GM18870 (cell line): ENCODE measurements around the gene CAV1.
"Not testable (repeated sequence)": the region's sequence is repeated elsewhere in the genome, so short reads cannot be mapped to it uniquely, and the experiment has no call there.

Experiments used
- ATAC-seq: cut with Tn5 transposase; IDR thresholded peaks from one replicate; pipeline ENCODE4 v1.9.1; 2021; ENCODE audit warnings: moderate library complexity; ENCODE audit not compliant: unreplicated experiment

CAV1 gene

GRCh38 chr7:116524609-116525297 is at the start of gene CAV1:
Gene CAV1 (plus strand): TSS chr7:116525036. CDS start chr7:116525063, 27 bp downstream.
- no peak for ATAC-seq

GRCh38 chr7:116477625-116478024 is 47.2 kb upstream of the CAV1 start:
- no peak for ATAC-seq

- no peak for ATAC-seq
These were observed 46.0 kb upstream of the CAV1 start for GRCh38 chr7:116478834-116479233.

- ATAC-seq, result no peak
These were observed 41.4 kb upstream of the CAV1 start for GRCh38 chr7:116483271-116483942.

- not testable (repeated sequence) for ATAC-seq
These were observed 40.4 kb upstream of the CAV1 start for GRCh38 chr7:116484389-116484788.

GRCh38 chr7:116487907-116488521 is 36.8 kb upstream of the CAV1 start:
- no peak for ATAC-seq

GRCh38 chr7:116490351-116490750 is 34.5 kb upstream of the CAV1 start:
- ATAC-seq, result no peak

GRCh38 chr7:116491887-116492653 is 32.8 kb upstream of the CAV1 start:
- ATAC-seq, result no peak

- ATAC-seq, result no peak
These were observed 32.2 kb upstream of the CAV1 start for GRCh38 chr7:116492654-116493109.

GRCh38 chr7:116493449-116493848 is 31.4 kb upstream of the CAV1 start:
- no peak for ATAC-seq

- ATAC-seq, result no peak
These were observed 30.4 kb upstream of the CAV1 start for GRCh38 chr7:116494472-116494871.

GRCh38 chr7:116495736-116496135 is 29.1 kb upstream of the CAV1 start:
- no peak for ATAC-seq

GRCh38 chr7:116496653-116497052 is 28.2 kb upstream of the CAV1 start:
- no peak for ATAC-seq

- no peak for ATAC-seq
These were observed 27.1 kb upstream of the CAV1 start for GRCh38 chr7:116497708-116498107.

- ATAC-seq, result no peak
These were observed 25.4 kb upstream of the CAV1 start, which contains the start of gene CAV2 for GRCh38 chr7:116499168-116500077. Gene CAV2 (plus strand): TSS chr7:116499738. CDS start chr7:116499782, 44 bp downstream.

- ATAC-seq, result peak; percentile 72
These were observed 24.6 kb upstream of the CAV1 start for GRCh38 chr7:116500078-116500853.

- ATAC-seq, result no peak
These were observed 23.2 kb upstream of the CAV1 start for GRCh38 chr7:116501425-116502167.

- no peak for ATAC-seq
These were observed 22.4 kb upstream of the CAV1 start for GRCh38 chr7:116502201-116503096.
